SK-N-SH (cell line): ENCODE data around the gene NPC1. TPM values are rescaled to one million over a fixed set of nuclear protein-coding genes. Genes with fewer than 3 reads are reported as not detected.

ENCODE experiments used
- CTCF ChIA-PET: fragments of 300-600, 350-600 bp; formaldehyde crosslinking; extraction: SDS; loops from one replicate; lab custom pipeline; 2021; lab: Yijun Ruan, JAX
- POLR2A ChIA-PET: fragments of 350-600 bp; sonication (Branson Sonifier 250); formaldehyde crosslinking; extraction: SDS; loops from one replicate; lab custom pipeline; 2020; ENCODE audit warnings: antibody characterized with exemption, inconsistent platforms; lab: Yijun Ruan, JAX
- DNase-seq: peaks from one replicate; pipeline ENCODE4 v3.0.0; 2012
- H2AFZ ChIP-seq: fragments of 200-600 bp; sonication (generic); 2 replicates; pipeline ENCODE4 v1.8.1; 2016; ENCODE audit warnings: antibody characterized with exemption, mild to moderate bottlenecking, low read depth
- H3F3A ChIP-seq: fragments of 200-600 bp; sonication (generic); replicated peaks from 2 replicates; pipeline ENCODE3; 2016; ENCODE audit warnings: antibody characterized with exemption, mild to moderate bottlenecking; ENCODE audit not compliant: insufficient read depth
- H3K27ac ChIP-seq, 2 experiments: fragments of 200-500 bp in 1 of 2; fragments of 200-600 bp in 1 of 2; sonication (Bioruptor generic) in 1 of 2; sonication (generic), shearing (Covaris generic) in 1 of 2; 2 replicates each; pipeline versions ENCODE4 v1.5.1 to v1.6.1; 2014 to 2016; ENCODE audit warnings: low read depth in 2 of 2, inconsistent platforms in 1 of 2, low read length in 1 of 2, mild to moderate bottlenecking in 1 of 2, mixed read lengths in 1 of 2
- H3K27me3 ChIP-seq: fragments of 200-600 bp; sonication (generic), shearing (Covaris generic); 2 replicates; pipeline ENCODE4 v1.6.1; 2016; ENCODE audit warnings: mixed run types; ENCODE audit not compliant: insufficient read depth
- H3K36me3 ChIP-seq, 2 experiments: fragments of 200-500 bp in 1 of 2; fragments of 200-600 bp in 1 of 2; sonication (Bioruptor generic) in 1 of 2; sonication (generic) in 1 of 2; replicated peaks in 1 of 2; 2 replicates each; pipeline versions ENCODE3 to v1.5.1; 2014 to 2016; ENCODE audit warnings: low read length in 1 of 2, mild to moderate bottlenecking in 1 of 2; ENCODE audit not compliant: insufficient read depth in 2 of 2, control insufficient read depth in 1 of 2
- H3K4me1 ChIP-seq, 2 experiments: fragments of 200-500 bp in 1 of 2; fragments of 200-600 bp in 1 of 2; sonication (Bioruptor generic) in 1 of 2; sonication (generic), shearing (Covaris generic) in 1 of 2; 2 replicates each; pipeline versions ENCODE4 v1.5.1 to v1.6.1; 2014 to 2016; ENCODE audit warnings: low read depth in 1 of 2, low read length in 1 of 2, mixed run types in 1 of 2; ENCODE audit not compliant: insufficient read depth in 2 of 2, control insufficient read depth in 1 of 2
- H3K4me2 ChIP-seq: fragments of 200-600 bp; sonication (generic), shearing (Covaris generic); 2 replicates; pipeline ENCODE4 v1.6.1; 2017; ENCODE audit warnings: mixed run types
- H3K4me3 ChIP-seq, 2 experiments: fragments of 200-500 bp in 1 of 2; fragments of 200-600 bp in 1 of 2; sonication (Bioruptor generic) in 1 of 2; sonication (generic), shearing (Covaris generic) in 1 of 2; 2 replicates each; pipeline versions ENCODE4 v1.5.1 to v1.8.1; 2014 to 2016; ENCODE audit warnings: low read depth in 2 of 2, inconsistent platforms in 1 of 2, low read length in 1 of 2, mild to moderate bottlenecking in 1 of 2, mixed read lengths in 1 of 2, moderate library complexity in 1 of 2
- H3K79me2 ChIP-seq: fragments of 200-600 bp; sonication (generic); 2 replicates; pipeline ENCODE4 v1.8.1; 2017; ENCODE audit warnings: mild to moderate bottlenecking; ENCODE audit not compliant: insufficient read depth
- H3K9ac ChIP-seq: fragments of 200-600 bp; sonication (generic); 2 replicates; pipeline ENCODE4 v1.6.1; 2017; ENCODE audit warnings: mixed run types
- H3K9me2 ChIP-seq: fragments of 200-600 bp; sonication (generic); 2 replicates; pipeline ENCODE4 v1.6.1; 2017; ENCODE audit warnings: mixed run types
- H3K9me3 ChIP-seq: fragments of 200-600 bp; sonication (generic); 2 replicates; pipeline ENCODE4 v1.6.1; 2017; ENCODE audit warnings: mixed run types, mild to moderate bottlenecking, moderate library complexity
- H4K20me1 ChIP-seq: fragments of 200-600 bp; sonication (generic); 2 replicates; pipeline ENCODE4 v1.6.1; 2017; ENCODE audit warnings: mild to moderate bottlenecking, mixed run types; ENCODE audit not compliant: insufficient read depth
- ELF1 ChIP-seq: IDR thresholded peaks from 2 replicates; pipeline ENCODE4 v1.4.0; 2012
- EP300 ChIP-seq, 2 experiments: IDR thresholded peaks; 2 replicates each; pipeline versions ENCODE4 v1.4.0 to v1.6.1; 2012; ENCODE audit warnings: borderline replicate concordance in 1 of 2, low read depth in 1 of 2, low read length in 1 of 2
- FOXM1 ChIP-seq: IDR thresholded peaks from 2 replicates; pipeline ENCODE4 v1.4.0; 2012; ENCODE audit warnings: low read depth, mild to moderate bottlenecking
- IRF3 ChIP-seq: fragments of 150-350 bp; IDR thresholded peaks from 2 replicates; pipeline ENCODE4 v1.6.1; 2016; ENCODE audit warnings: mild to moderate bottlenecking, low read depth, low read length
- MEF2A ChIP-seq: IDR thresholded peaks from 2 replicates; pipeline ENCODE4 v1.4.0; 2012; ENCODE audit warnings: low read depth, borderline replicate concordance
- MXI1 ChIP-seq: IDR thresholded peaks from 2 replicates; pipeline ENCODE4 v1.6.1; 2012; ENCODE audit warnings: mild to moderate bottlenecking, low read depth, low read length, improper control_type of control experiment
- NRF1 ChIP-seq: IDR thresholded peaks from 2 replicates; pipeline ENCODE4 v1.6.1; 2012; ENCODE audit warnings: low read depth, mild to moderate bottlenecking, low read length
- RAD21 ChIP-seq: IDR thresholded peaks from 2 replicates; pipeline ENCODE4 v1.6.1; 2012; ENCODE audit warnings: mild to moderate bottlenecking, low read length
- REST ChIP-seq: IDR thresholded peaks from 2 replicates; pipeline ENCODE4 v1.6.1; 2012; ENCODE audit warnings: mild to moderate bottlenecking, low read depth, low read length, moderate library complexity
- SIN3A ChIP-seq: IDR thresholded peaks from 2 replicates; pipeline ENCODE4 v1.6.1; 2012; ENCODE audit warnings: low read depth, mild to moderate bottlenecking, low read length, moderate library complexity, borderline replicate concordance
- SMC3 ChIP-seq: IDR thresholded peaks from 2 replicates; pipeline ENCODE4 v1.6.1; 2012; ENCODE audit warnings: low read depth, low read length, improper control_type of control experiment
- USF1 ChIP-seq: IDR thresholded peaks from 2 replicates; pipeline ENCODE4 v1.4.0; 2012; ENCODE audit warnings: low read depth, borderline replicate concordance
- whole genome bisulfite sequencing: methylation state at CpG from one replicate; pipeline ENCODE4 v1.1.6; 2017; ENCODE audit warnings: low lambda C conversion rate; 5-methylcytosine and 5-hydroxymethylcytosine counted together
- polyA plus RNA-seq, 3 experiments: library from polyadenylated mRNA; depleted of rRNA; stranded (reverse); fragments of >200 nt; gene quantifications; 2 replicates each; pipeline ENCODE4 v1.2.3, GENCODE V29; 2012

Gene NPC1
- polyA plus RNA-seq, 1 of the 3 experiments (the other 2 are of a cell fraction) = 23.9 TPM

GRCh38 chr18:23583071-23583865 lies 3.0 kb downstream of the NPC1 start (continued):
- TF ChIP-seq EP300 (IDR thresholded peaks at IDR 0.05; ENCODE audit: borderline replicate concordance in 1 of 2, low read depth in 1 of 2, low read length in 1 of 2) (no peak), SIN3A (no peak), MXI1 (no peak), FOXM1 (no peak), NRF1 (no peak), ELF1 (no peak), USF1 (no peak)

- Histone ChIP-seq H3K36me3 (no peaks in the 10 kb centered on the region), H4K20me1 (peaks cover 11% of the 10 kb centered on the region; the same call in 1 of the 2 replicates), H3F3A (no peaks in the 10 kb centered on the region), H2AFZ (no peak overlapping the region), H3K9me2 (no peaks in the 10 kb centered on the region), H3K27me3 (no peaks in the 10 kb centered on the region), H3K4me1 (peaks cover 0 to 6% of the 10 kb centered on the region in 2 experiments; a peak in 1 of 4 replicates), H3K27ac (peak overlapping the region in 1 of 2 experiments; percentile 55; a peak in 1 of 4 replicates), H3K4me2 (0 out of 2 replicates have a peak overlapping the region, but pooled peaks have one; percentile 31), H3K9ac (no peak overlapping the region), H3K9me3 (no peaks in the 10 kb centered on the region), H3K79me2 (peaks cover 66% of the 10 kb centered on the region), H3K4me3 (no peak overlapping the region)
- no peak for DNase-seq
- ChIA-PET CTCF (interaction anchor here (2.0 to 2.9 kb wide), 2 partner anchors 65 to 122 kb away, joined by 5 to 11 read pairs; no protein-coding TSS in a partner anchor), POLR2A (no interaction called here)
- no peak for TF ChIP-seq USF1
- TF ChIP-seq ELF1 = no peak
- TF ChIP-seq SMC3 = no peak
- no peak for TF ChIP-seq IRF3
- no peak for TF ChIP-seq REST
- no peak for TF ChIP-seq FOXM1
- no peak for TF ChIP-seq RAD21
- no peak for TF ChIP-seq MEF2A
- WGBS = 75% methylated on average over 5 of the region's 6 CpGs
Observed at GRCh38 chr18:23580677-23581367, 5.5 kb downstream of the NPC1 start.
